Neural progenitor cell (in vitro differentiated cells): ENCODE data around the gene KCNA5. TPM values are rescaled to one million over a fixed set of nuclear protein-coding genes. Genes with fewer than 3 reads are reported as not detected.

ENCODE experiments used
- DNase-seq: peaks from one replicate; pipeline ENCODE4 v3.0.0-alpha.2; 2016; ENCODE audit warnings: low spot score
- H2AFZ ChIP-seq: fragments of 200-600 bp; sonication (generic); replicated peaks from 2 replicates; pipeline ENCODE4 v1.6.1; 2016; ENCODE audit warnings: antibody characterized with exemption
- H3F3A ChIP-seq: fragments of 200-600 bp; sonication (generic); 2 replicates; pipeline ENCODE4 v1.6.1; 2016; ENCODE audit warnings: antibody characterized with exemption, low read depth
- H3K27ac ChIP-seq: fragments of 200-600 bp; sonication (generic); 2 replicates; pipeline ENCODE4 v1.5.1; 2016; ENCODE audit warnings: mild to moderate bottlenecking
- H3K27me3 ChIP-seq: fragments of 200-600 bp; sonication (generic); 2 replicates; pipeline ENCODE4 v1.6.1; 2016; ENCODE audit warnings: mild to moderate bottlenecking, moderate library complexity
- H3K36me3 ChIP-seq: fragments of 200-600 bp; sonication (generic); 2 replicates; pipeline ENCODE4 v1.5.1; 2016
- H3K4me1 ChIP-seq: fragments of 200-600 bp; sonication (generic); 2 replicates; pipeline ENCODE4 v1.6.1; 2016; ENCODE audit warnings: mixed run types
- H3K4me2 ChIP-seq: fragments of 200-600 bp; sonication (generic); 2 replicates; pipeline ENCODE4 v1.6.1; 2016
- H3K4me3 ChIP-seq: fragments of 200-600 bp; sonication (generic); 2 replicates; pipeline ENCODE4 v1.5.1; 2016
- H3K79me2 ChIP-seq: fragments of 200-600 bp; sonication (generic); 2 replicates; pipeline ENCODE4 v1.6.1; 2016; ENCODE audit warnings: low read depth
- H3K9ac ChIP-seq: fragments of 200-600 bp; sonication (generic); 2 replicates; pipeline ENCODE4 v1.6.1; 2016
- H3K9me3 ChIP-seq: fragments of 200-600 bp; sonication (generic); 2 replicates; pipeline ENCODE4 v1.5.1; 2016; ENCODE audit warnings: low read depth
- H4K20me1 ChIP-seq: fragments of 200-600 bp; sonication (generic); 2 replicates; pipeline ENCODE4 v1.6.1; 2016; ENCODE audit warnings: low read depth
- H3K27ac Mint-ChIP-seq: 3 replicates; pipeline ENCODE4 v1.8.0; 2021; ENCODE audit warnings: mixed read lengths
- H3K27me3 Mint-ChIP-seq: 2 replicates; pipeline ENCODE4 v1.8.0; 2022; ENCODE audit warnings: low read depth, mild to moderate bottlenecking, inconsistent platforms, moderate library complexity, mixed read lengths; ENCODE audit not compliant: insufficient read depth
- H3K36me3 Mint-ChIP-seq: 3 replicates; pipeline ENCODE4 v1.8.0; 2021; ENCODE audit warnings: mixed read lengths
- H3K4me1 Mint-ChIP-seq: 3 replicates; pipeline ENCODE4 v1.8.0; 2021; ENCODE audit warnings: mixed read lengths
- H3K4me3 Mint-ChIP-seq: 3 replicates; pipeline ENCODE4 v1.8.0; 2021; ENCODE audit warnings: mild to moderate bottlenecking, moderate library complexity, mixed read lengths
- H3K9me3 Mint-ChIP-seq: 3 replicates; pipeline ENCODE4 v1.8.0; 2020; ENCODE audit warnings: mixed read lengths
- CTCF ChIP-seq: fragments of 200-600 bp; sonication (generic); IDR thresholded peaks from 2 replicates; pipeline ENCODE4 v1.5.1; 2017; ENCODE audit warnings: antibody characterized with exemption, mild to moderate bottlenecking
- EZH2 ChIP-seq: fragments of 200-600 bp; sonication (generic); IDR thresholded peaks from 2 replicates; pipeline ENCODE4 v1.6.1; 2017; ENCODE audit warnings: antibody characterized with exemption, mild to moderate bottlenecking, moderate library complexity
- EZH2phosphoT487 ChIP-seq: fragments of 200-600 bp; sonication (generic); IDR thresholded peaks from 2 replicates; pipeline ENCODE4 v1.6.1; 2017; ENCODE audit warnings: antibody characterized with exemption
- total RNA-seq: library from RNA; depleted of rRNA; stranded (reverse); fragments of >200 nt; gene quantifications from 2 replicates; pipeline ENCODE4 v1.2.3, GENCODE V29; 2015; ENCODE audit warnings: low replicate concordance

Gene KCNA5
- total RNA-seq, 1 donor from 2014 or later: 0.19 TPM

GRCh38 chr12:5081016-5081415 is 37.3 kb downstream of the KCNA5 start:
- H3K4me3 Mint-ChIP-seq: no peak overlapping the region
- H3K9ac ChIP-seq: no peak overlapping the region
- H3K9me3 Mint-ChIP-seq: no peaks in the 10 kb centered on the region
- H3K36me3 Mint-ChIP-seq: no peaks in the 10 kb centered on the region
- H3K79me2 ChIP-seq: no peaks in the 10 kb centered on the region
- H3K4me1 ChIP-seq: no peaks in the 10 kb centered on the region
- no peaks in the 10 kb centered on the region for H3F3A ChIP-seq
- peaks cover 8% of the 10 kb centered on the region for H3K4me1 Mint-ChIP-seq
- H3K4me3 ChIP-seq: no peak overlapping the region
- H3K36me3 ChIP-seq: no peaks in the 10 kb centered on the region
- no peaks in the 10 kb centered on the region for H4K20me1 ChIP-seq
- H3K9me3 ChIP-seq: no peaks in the 10 kb centered on the region
- TF ChIP-seq EZH2 (no peak), EZH2phosphoT487 (no peak), CTCF (no peak)
- peak overlapping the region; percentile 39 for H2AFZ ChIP-seq
- H3K27ac Mint-ChIP-seq: no peak overlapping the region
- no peaks in the 10 kb centered on the region for H3K27me3 ChIP-seq
- no peak overlapping the region for H3K27ac ChIP-seq
- peaks cover 7% of the 10 kb centered on the region for H3K27me3 Mint-ChIP-seq
- peak; percentile 57 for DNase-seq
- H3K4me2 ChIP-seq: no peak overlapping the region

- no peak overlapping the region for H3K4me3 ChIP-seq
- H3K79me2 ChIP-seq: no peaks in the 10 kb centered on the region
- Mint-ChIP-seq H3K36me3 (no peaks in the 10 kb centered on the region), H3K4me3 (no peak overlapping the region), H3K9me3 (no peaks in the 10 kb centered on the region), H3K27me3 (peaks cover 9% of the 10 kb centered on the region), H3K4me1 (peaks cover 8% of the 10 kb centered on the region), H3K27ac (no peak overlapping the region)
- H3K36me3 ChIP-seq: no peaks in the 10 kb centered on the region
- H3F3A ChIP-seq: no peaks in the 10 kb centered on the region
- no peaks in the 10 kb centered on the region for H3K4me1 ChIP-seq
- no peak overlapping the region for H3K4me2 ChIP-seq
- no peak overlapping the region for H3K27ac ChIP-seq
- H3K9ac ChIP-seq: no peak overlapping the region
- H3K27me3 ChIP-seq: no peaks in the 10 kb centered on the region
- TF ChIP-seq EZH2: no peak
- TF ChIP-seq CTCF: peak; percentile 78
- peak overlapping the region; percentile 9 for H2AFZ ChIP-seq
- H4K20me1 ChIP-seq: no peaks in the 10 kb centered on the region
- DNase-seq: peak; percentile 62
- no peaks in the 10 kb centered on the region for H3K9me3 ChIP-seq
Observed at GRCh38 chr12:5083955-5084849, 40.5 kb downstream of the KCNA5 start.

- H3K27ac ChIP-seq: no peak overlapping the region
- no peak for DNase-seq
- no peaks in the 10 kb centered on the region for H4K20me1 ChIP-seq
- no peak overlapping the region for H3K27ac Mint-ChIP-seq
- H3K36me3 Mint-ChIP-seq: no peaks in the 10 kb centered on the region
- H3K4me3 ChIP-seq: no peak overlapping the region
- peaks cover 7% of the 10 kb centered on the region for H3K27me3 Mint-ChIP-seq
- H3K4me3 Mint-ChIP-seq: no peak overlapping the region
- no peaks in the 10 kb centered on the region for H3K27me3 ChIP-seq
- H3K4me1 ChIP-seq: no peaks in the 10 kb centered on the region
- H3K9me3 ChIP-seq: no peaks in the 10 kb centered on the region
- H3K36me3 ChIP-seq: no peaks in the 10 kb centered on the region
- H3K4me1 Mint-ChIP-seq: peaks cover 8% of the 10 kb centered on the region
- H3K4me2 ChIP-seq: no peak overlapping the region
- H3K9me3 Mint-ChIP-seq: no peaks in the 10 kb centered on the region
- no peak overlapping the region for H3K9ac ChIP-seq
- no peaks in the 10 kb centered on the region for H3F3A ChIP-seq
- no peak overlapping the region for H2AFZ ChIP-seq
- no peaks in the 10 kb centered on the region for H3K79me2 ChIP-seq
- TF ChIP-seq CTCF (no peak), EZH2 (no peak), EZH2phosphoT487 (no peak)
Observed at GRCh38 chr12:5085896-5086295, 42.2 kb downstream of the KCNA5 start.
